ENCODE results near the gene SMCO1.
A peak's percentile ranks its signal among the peaks of the same experiment; 100 is the strongest.
"Not testable (repeated sequence)": the region's sequence is repeated elsewhere in the genome, so short reads cannot be mapped to it uniquely, and the experiment has no call there.

Gene SMCO1

GRCh38 chr3:196463478-196463756, 51.7 kb downstream of the SMCO1 start:
- H3K36me3 ChIP-seq (ENCODE audit: control insufficient read depth in 2 of 2, insufficient read depth in 1 of 2, low read length in 2 of 2): no peaks in the 10 kb centered on the region; a peak in 1 of 3 replicates
- no peaks in the 10 kb centered on the region for H3K9me3 ChIP-seq (ENCODE audit: control insufficient read depth, insufficient read depth, low read depth, low read length)
- no peaks in the 10 kb centered on the region for H3K4me1 ChIP-seq (ENCODE audit: control insufficient read depth, insufficient read depth, low read length)
- no peak for TF ChIP-seq ZNF623 (tag by site-specific recombination; IDR thresholded peaks at IDR 0.05)
- no peak for TF ChIP-seq HOXC10 (CRISPR knock-in tag; IDR thresholded peaks at IDR 0.05)
- TF ChIP-seq ZXDB (tag by site-specific recombination; IDR thresholded peaks at IDR 0.05): no peak
- TF ChIP-seq ZSCAN30 (tag by site-specific recombination; IDR thresholded peaks at IDR 0.05): no peak
- TF ChIP-seq ZSCAN5A (tag by site-specific recombination; IDR thresholded peaks at IDR 0.05): no peak
- TF ChIP-seq ZNF629 (tag by site-specific recombination; IDR thresholded peaks at IDR 0.05): no peak
- no peak overlapping the region for H3K27ac ChIP-seq (ENCODE audit: extremely low read depth, low read depth, low read length)
- ChIA-PET POLR2A (no interaction called here), CTCF (no interaction called here)
- no peak overlapping the region for H3K4me3 ChIP-seq (ENCODE audit: low read depth, low read length)

GRCh38 chr3:196462680-196463477, 52.3 kb downstream of the SMCO1 start:
- 0 out of 2 replicates have a peak, but pooled peaks have one; percentile 32 for TF ChIP-seq PRDM1 (tag by site-specific recombination; IDR thresholded peaks at IDR 0.05)
- H3K9me3 ChIP-seq (ENCODE audit: control insufficient read depth, insufficient read depth, low read depth, low read length); H3K4me1 ChIP-seq (ENCODE audit: control insufficient read depth, insufficient read depth, low read length); H3K36me3 ChIP-seq (ENCODE audit: control insufficient read depth in 2 of 2, insufficient read depth in 1 of 2, low read length in 2 of 2); H3K27ac ChIP-seq (ENCODE audit: extremely low read depth, low read depth, low read length); POLR2A ChIA-PET; CTCF ChIA-PET; H3K4me3 ChIP-seq (ENCODE audit: low read depth, low read length): not testable (repeated sequence)

- H3K27ac ChIP-seq (ENCODE audit: extremely low read depth, low read depth, low read length): no peak overlapping the region
- CTCF ChIA-PET: no interaction called here
- H3K36me3 ChIP-seq (ENCODE audit: control insufficient read depth in 2 of 2, insufficient read depth in 1 of 2, low read length in 2 of 2): no peaks in the 10 kb centered on the region
Observed at GRCh38 chr3:196458063-196458462, 57.1 kb downstream of the SMCO1 start.

GRCh38 chr3:196457470-196457869, 57.7 kb downstream of the SMCO1 start:
- not testable (repeated sequence) for H3K4me1 ChIP-seq (ENCODE audit: control insufficient read depth, insufficient read depth, low read length); H3K27ac ChIP-seq (ENCODE audit: extremely low read depth, low read depth, low read length); H3K36me3 ChIP-seq (ENCODE audit: control insufficient read depth in 2 of 2, insufficient read depth in 1 of 2, low read length in 2 of 2); H3K9me3 ChIP-seq (ENCODE audit: control insufficient read depth, insufficient read depth, low read depth, low read length); H3K4me3 ChIP-seq (ENCODE audit: low read depth, low read length)
- ChIA-PET POLR2A (interaction anchor here (0.7 to 1.2 kb wide), 2 partner anchors 23 to 204 kb away, joined by 3 read pairs; no protein-coding TSS in a partner anchor), CTCF (interaction anchor here (0.6 kb wide), 1 partner anchor 261 kb away, joined by 4 read pairs; no protein-coding TSS in a partner anchor)

More at GRCh38 chr3:196458063-196458462, 57.1 kb downstream of the SMCO1 start:
- POLR2A ChIA-PET: interaction anchor here (1.2 kb wide), 1 partner anchor 24 kb away, joined by 3 read pairs; no protein-coding TSS in a partner anchor
- no peaks in the 10 kb centered on the region for H3K4me1 ChIP-seq (ENCODE audit: control insufficient read depth, insufficient read depth, low read length)
- H3K9me3 ChIP-seq (ENCODE audit: control insufficient read depth, insufficient read depth, low read depth, low read length): no peaks in the 10 kb centered on the region
- H3K4me3 ChIP-seq (ENCODE audit: low read depth, low read length): no peak overlapping the region
- TF ChIP-seq ZNF175 (tag by site-specific recombination; IDR thresholded peaks at IDR 0.05) (no peak), ZNF18 (tag by site-specific recombination; IDR thresholded peaks at IDR 0.05) (no peak), ZBTB20 (tag by site-specific recombination; IDR thresholded peaks at IDR 0.05) (no peak), ZBTB1 (tag by site-specific recombination; IDR thresholded peaks at IDR 0.05) (no peak), ZNF112 (tag by site-specific recombination; IDR thresholded peaks at IDR 0.05) (no peak)
